Thymus (tissue), 11 donors: ENCODE measurements around the gene SPOCD1. TPM values are rescaled to one million over a fixed set of nuclear protein-coding genes. Genes with fewer than 3 reads are reported as not detected.

Experiments
- DNase-seq, 9 donors: peaks; one replicate each; pipeline ENCODE4 v3.0.0-alpha.2; 2013; ENCODE audit warnings: low spot score in 9 of 9, low read depth in 6 of 9, missing footprints in 1 of 9
- H3K27ac ChIP-seq, 2 donors: one replicate each; pipeline ENCODE4 v1.5.1; 2013; ENCODE audit warnings: control low read depth in 1 of 2, low read depth in 1 of 2, low read length in 1 of 2, mild to moderate bottlenecking in 1 of 2, moderate library complexity in 1 of 2
- H3K27me3 ChIP-seq, 2 donors: one replicate each; pipeline ENCODE4 v1.5.1; 2013; ENCODE audit warnings: low read length in 1 of 2; ENCODE audit not compliant: control insufficient read depth in 2 of 2, insufficient read depth in 1 of 2
- H3K36me3 ChIP-seq, 2 donors: one replicate each; pipeline ENCODE4 v1.5.1; 2013; ENCODE audit warnings: low read length in 1 of 2, mild to moderate bottlenecking in 1 of 2, moderate library complexity in 1 of 2; ENCODE audit not compliant: control insufficient read depth in 2 of 2, insufficient read depth in 2 of 2
- H3K4me1 ChIP-seq, 2 donors: one replicate each; pipeline ENCODE4 v1.5.1; 2013; ENCODE audit warnings: low read length in 2 of 2; ENCODE audit not compliant: control insufficient read depth in 2 of 2, insufficient read depth in 2 of 2
- H3K4me3 ChIP-seq, 2 donors: one replicate each; pipeline ENCODE4 v1.5.1; 2013; ENCODE audit warnings: low read length in 2 of 2, control low read depth in 1 of 2, mild to moderate bottlenecking in 1 of 2
- H3K9me3 ChIP-seq, 2 donors: one replicate each; pipeline ENCODE4 v1.5.1; 2013; ENCODE audit warnings: low read length in 1 of 2, mild to moderate bottlenecking in 1 of 2; ENCODE audit not compliant: control insufficient read depth in 2 of 2, insufficient read depth in 1 of 2
- WGBS: extraction: QIAGEN DNeasy Blood & Tissue Kit; methylation state at CpG from one replicate; pipeline ENCODE4 v1.1.7; 2013; 5-methylcytosine and 5-hydroxymethylcytosine counted together
- polyA plus RNA-seq: library from polyadenylated mRNA; stranded (reverse); fragments of 200-250 nt; gene quantifications from one replicate; pipeline ENCODE4 v1.2.3, GENCODE V29; 2013
- total RNA-seq: library from RNA; stranded (reverse); fragments of 120-200 nt; gene quantifications from one replicate; pipeline ENCODE4 v1.2.4, GENCODE V29; 2013
- donor health status: healthy.

The SPOCD1 gene
- total and polyA plus RNA-seq, 2 donors, result 0.41 to 2.5 TPM

GRCh38 chr1:31788825-31789256, 27.0 kb downstream of the SPOCD1 start:
- peak overlapping the region; percentile 55 to 68 for H3K4me3 ChIP-seq
- peak overlapping the region; percentile 33 to 79 for H3K27ac ChIP-seq
- H3K27me3 ChIP-seq, result no peaks in the 10 kb centered on the region
- H3K9me3 ChIP-seq, result peaks cover 0 to 2% of the 10 kb centered on the region in 2 donors
- H3K4me1 ChIP-seq, result peaks cover 27 to 61% of the 10 kb centered on the region in 2 donors
- WGBS, result under 1% methylated on average over 22 of the region's 22 CpGs
- peak in 3 of 9 donors; percentile 45 to 52 (median 48) for DNase-seq
- H3K36me3 ChIP-seq, result no peaks in the 10 kb centered on the region

- H3K9me3 ChIP-seq, result peaks cover 0 to under 1% of the 10 kb centered on the region in 2 donors
- peak overlapping the region; percentile 55 to 68 for H3K4me3 ChIP-seq
- DNase-seq, result peak; percentile 78 to 94 (median 87)
- H3K36me3 ChIP-seq, result no peaks in the 10 kb centered on the region
- H3K4me1 ChIP-seq, result peaks cover 27 to 56% of the 10 kb centered on the region in 2 donors
- peak overlapping the region; percentile 33 to 79 for H3K27ac ChIP-seq
- WGBS, result 7% methylated on average over 39 of the region's 39 CpGs
- H3K27me3 ChIP-seq, result no peaks in the 10 kb centered on the region
These were observed 27.5 kb downstream of the SPOCD1 start for GRCh38 chr1:31788138-31788824.

GRCh38 chr1:31787786-31788137, 28.1 kb downstream of the SPOCD1 start:
- Histone ChIP-seq H3K27ac (peak overlapping the region in 1 of 2 donors; percentile 79), H3K36me3 (no peaks in the 10 kb centered on the region), H3K9me3 (no peaks in the 10 kb centered on the region), H3K27me3 (no peaks in the 10 kb centered on the region), H3K4me1 (peaks cover 27 to 54% of the 10 kb centered on the region in 2 donors), H3K4me3 (no peak overlapping the region)
- no peak for DNase-seq
- 93% methylated on average over 1 of the region's 1 CpG for WGBS

- WGBS, result 96% methylated on average over 3 of the region's 3 CpGs
- no peak overlapping the region for H3K27ac ChIP-seq
- H3K9me3 ChIP-seq, result no peaks in the 10 kb centered on the region
These were observed 28.6 kb downstream of the SPOCD1 start for GRCh38 chr1:31787261-31787660.

GRCh38 chr1:31786366-31787060, 29.3 kb downstream of the SPOCD1 start:
- H3K4me1 ChIP-seq, result peaks cover 27 to 55% of the 10 kb centered on the region in 2 donors
- H3K36me3 ChIP-seq, result no peaks in the 10 kb centered on the region
- no peaks in the 10 kb centered on the region for H3K27me3 ChIP-seq
- no peak overlapping the region for H3K27ac ChIP-seq
- no peak overlapping the region for H3K4me3 ChIP-seq
- 94% methylated on average over 16 of the region's 16 CpGs for WGBS
- DNase-seq, result no peak
- H3K9me3 ChIP-seq, result no peaks in the 10 kb centered on the region

More at GRCh38 chr1:31787261-31787660, 28.6 kb downstream of the SPOCD1 start:
- DNase-seq, result no peak
- Histone ChIP-seq H3K27me3 (no peaks in the 10 kb centered on the region), H3K4me3 (no peak overlapping the region), H3K4me1 (peaks cover 27 to 54% of the 10 kb centered on the region in 2 donors), H3K36me3 (no peaks in the 10 kb centered on the region)

- no peaks in the 10 kb centered on the region for H3K9me3 ChIP-seq
- no peaks in the 10 kb centered on the region for H3K36me3 ChIP-seq
- H3K4me1 ChIP-seq, result peaks cover 21 to 54% of the 10 kb centered on the region in 2 donors
- WGBS, result 97% methylated on average over 3 of the region's 3 CpGs
- no peaks in the 10 kb centered on the region for H3K27me3 ChIP-seq
- no peak overlapping the region for H3K27ac ChIP-seq
- no peak for DNase-seq
- no peak overlapping the region for H3K4me3 ChIP-seq
These were observed 29.9 kb downstream of the SPOCD1 start for GRCh38 chr1:31785947-31786290.

GRCh38 chr1:31785020-31785946, 30.5 kb downstream of the SPOCD1 start:
- Histone ChIP-seq H3K4me3 (no peak overlapping the region), H3K4me1 (peaks cover 15 to 48% of the 10 kb centered on the region in 2 donors), H3K27me3 (no peaks in the 10 kb centered on the region), H3K9me3 (no peaks in the 10 kb centered on the region), H3K27ac (no peak overlapping the region), H3K36me3 (no peaks in the 10 kb centered on the region)
- DNase-seq, result no peak
- WGBS, result 91% methylated on average over 20 of the region's 20 CpGs

- H3K4me3 ChIP-seq, result no peak overlapping the region
- DNase-seq, result no peak
- no peaks in the 10 kb centered on the region for H3K9me3 ChIP-seq
- peaks cover 7 to 40% of the 10 kb centered on the region in 2 donors for H3K4me1 ChIP-seq
- H3K36me3 ChIP-seq, result no peaks in the 10 kb centered on the region
- no peaks in the 10 kb centered on the region for H3K27me3 ChIP-seq
- H3K27ac ChIP-seq, result no peak overlapping the region
- 98% methylated on average over 4 of the region's 4 CpGs for WGBS
These were observed 31.3 kb downstream of the SPOCD1 start for GRCh38 chr1:31784356-31785019.
